Uterus (tissue), 4 donors: Measurements from ENCODE around the gene MED17. TPM values are rescaled to one million over a fixed set of nuclear protein-coding genes. Genes with fewer than 3 reads are reported as not detected.

Source experiments
- DNase-seq, 2 donors: peaks; one replicate each; pipeline ENCODE4 v3.0.0-alpha.2; 2019 to 2020
- H3K27ac ChIP-seq, 2 donors: fragments of 200-600 bp; sonication (generic); 1 replicate in 1 of 2; 2 replicates in 1 of 2; pipeline ENCODE4 v1.5.1; 2016 to 2018
- H3K27me3 ChIP-seq, 2 donors: fragments of 200-600 bp; sonication (generic); one replicate each; pipeline ENCODE4 v1.5.1; 2018 to 2019; ENCODE audit warnings: control low read depth in 1 of 2
- H3K36me3 ChIP-seq, 2 donors: fragments of 200-600 bp; sonication (generic); one replicate each; pipeline ENCODE4 v1.5.1; 2019; ENCODE audit warnings: control low read depth in 1 of 2
- H3K4me1 ChIP-seq, 2 donors: fragments of 200-600 bp; sonication (generic); one replicate each; pipeline ENCODE4 v1.5.1; 2018 to 2019; ENCODE audit warnings: control low read depth in 1 of 2
- H3K4me3 ChIP-seq, 2 donors: fragments of 200-600 bp; sonication (generic); 1 replicate in 1 of 2; 2 replicates in 1 of 2; pipeline ENCODE4 v1.5.1; 2018 to 2019; ENCODE audit warnings: mild to moderate bottlenecking in 1 of 2
- H3K9me3 ChIP-seq, 2 donors: fragments of 200-600 bp; sonication (generic); one replicate each; pipeline ENCODE4 v1.5.1; 2019; ENCODE audit warnings: control low read depth in 1 of 2
- POLR2A ChIP-seq, 2 donors: fragments of 450-650 bp; IDR thresholded peaks; one replicate each; pipeline ENCODE4 v1.6.1; 2016; ENCODE audit warnings: antibody characterized with exemption in 2 of 2, mild to moderate bottlenecking in 1 of 2, moderate library complexity in 1 of 2
- intact Hi-C: fragments of 100-400 bp; cut with DNase I; formaldehyde crosslinking; loops from one replicate; pipeline ENCODE4 v1.15.1; 2023; ENCODE audit warnings: low total_unique reads
- total RNA-seq, 4 donors: library from RNA; depleted of rRNA in 3 of 4; stranded (reverse); fragments of >200 nt in 3 of 4; gene quantifications; one replicate each; pipeline versions ENCODE4 v1.1.0 to v1.2.4, GENCODE V29; 2014 to 2023
- TF ChIP-seq, protein P1 (sequence below), 4 experiments: fragments of 200-600 bp in 2 of 4; fragments of 450-650 bp in 2 of 4; sonication (generic) in 2 of 4; IDR thresholded peaks; one replicate each; pipeline ENCODE4 v1.5.1; 2016 to 2019; ENCODE audit warnings: antibody characterized with exemption in 4 of 4, mild to moderate bottlenecking in 2 of 4, moderate library complexity in 1 of 4
- donor health status: DM: yes; HTN: yes; CAD: no.

MED17 gene
- total RNA-seq, 4 donors from 2014 or later = 35.1 to 64.8 (median 56.4) TPM

DNA sequence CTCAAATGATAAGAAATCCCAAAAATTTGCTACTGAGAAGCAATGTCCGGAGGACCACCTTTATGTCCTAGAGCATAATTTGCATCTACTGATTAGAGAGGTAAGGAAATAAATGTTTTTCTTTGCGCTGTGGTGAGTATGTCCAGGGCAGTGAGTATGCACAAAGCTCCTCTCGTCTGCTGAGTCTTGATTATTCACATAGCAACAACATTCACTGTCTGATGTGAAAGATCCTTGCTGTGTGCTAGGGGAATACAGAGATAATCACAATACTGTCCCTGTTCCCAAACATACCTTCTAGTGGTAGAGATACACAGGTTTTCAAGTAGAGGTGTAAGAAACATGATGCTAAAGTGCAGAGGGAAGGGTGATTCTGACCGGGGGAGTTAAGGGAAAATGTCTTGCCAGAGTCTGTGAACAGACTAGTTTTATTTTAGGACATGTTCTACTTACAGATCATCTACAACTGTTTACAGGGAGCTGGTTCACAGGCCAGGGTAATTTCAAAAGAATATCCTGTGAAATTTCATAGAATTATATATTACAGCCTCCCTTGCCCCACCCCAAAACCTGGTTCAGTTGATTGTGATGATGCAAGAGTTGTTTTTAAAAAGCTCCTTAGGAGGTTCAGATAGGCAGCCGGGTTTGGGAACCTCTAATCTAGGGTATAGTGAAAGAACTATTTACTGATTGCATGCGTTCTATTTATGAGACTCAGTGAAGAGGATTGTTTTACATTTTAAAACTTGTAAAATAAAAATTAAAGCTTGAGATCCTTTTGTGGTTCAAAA lies 12.6 kb downstream of the MED17 start:
- Histone ChIP-seq H3K4me3 (no peak overlapping the region), H3K27me3 (no peaks in the 10 kb centered on the region), H3K27ac (no peak overlapping the region), H3K4me1 (no peaks in the 10 kb centered on the region), H3K9me3 (no peaks in the 10 kb centered on the region), H3K36me3 (no peaks in the 10 kb centered on the region)
- intact Hi-C loops = no loop called here
- TF ChIP-seq, protein P1, sequence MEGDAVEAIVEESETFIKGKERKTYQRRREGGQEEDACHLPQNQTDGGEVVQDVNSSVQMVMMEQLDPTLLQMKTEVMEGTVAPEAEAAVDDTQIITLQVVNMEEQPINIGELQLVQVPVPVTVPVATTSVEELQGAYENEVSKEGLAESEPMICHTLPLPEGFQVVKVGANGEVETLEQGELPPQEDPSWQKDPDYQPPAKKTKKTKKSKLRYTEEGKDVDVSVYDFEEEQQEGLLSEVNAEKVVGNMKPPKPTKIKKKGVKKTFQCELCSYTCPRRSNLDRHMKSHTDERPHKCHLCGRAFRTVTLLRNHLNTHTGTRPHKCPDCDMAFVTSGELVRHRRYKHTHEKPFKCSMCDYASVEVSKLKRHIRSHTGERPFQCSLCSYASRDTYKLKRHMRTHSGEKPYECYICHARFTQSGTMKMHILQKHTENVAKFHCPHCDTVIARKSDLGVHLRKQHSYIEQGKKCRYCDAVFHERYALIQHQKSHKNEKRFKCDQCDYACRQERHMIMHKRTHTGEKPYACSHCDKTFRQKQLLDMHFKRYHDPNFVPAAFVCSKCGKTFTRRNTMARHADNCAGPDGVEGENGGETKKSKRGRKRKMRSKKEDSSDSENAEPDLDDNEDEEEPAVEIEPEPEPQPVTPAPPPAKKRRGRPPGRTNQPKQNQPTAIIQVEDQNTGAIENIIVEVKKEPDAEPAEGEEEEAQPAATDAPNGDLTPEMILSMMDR (IDR thresholded peaks at IDR 0.05) = no peak
- TF ChIP-seq POLR2A (IDR thresholded peaks at IDR 0.05) = no peak
- no peak for DNase-seq

DNA sequence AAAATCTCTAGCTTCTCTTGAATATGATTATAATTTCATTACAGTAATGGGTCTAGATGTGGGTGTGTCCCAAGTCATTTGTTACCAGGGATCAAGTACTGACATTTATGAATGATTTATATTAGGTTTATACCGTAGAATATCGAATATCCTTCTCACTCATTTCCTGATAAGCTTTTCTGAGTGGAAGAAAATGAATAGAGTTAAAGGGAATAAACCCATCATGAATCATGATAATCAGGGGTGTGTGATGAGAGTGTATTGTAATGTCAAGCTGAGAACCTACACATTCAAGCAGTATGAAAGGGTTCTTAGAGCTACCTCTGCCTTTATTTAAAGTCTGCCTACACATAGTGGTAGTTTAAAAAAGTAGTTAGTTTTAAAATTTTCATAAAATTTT lies 17.3 kb downstream of the MED17 start:
- DNase-seq = no peak
- Histone ChIP-seq H3K36me3 (no peaks in the 10 kb centered on the region), H3K4me3 (no peak overlapping the region), H3K27ac (no peak overlapping the region), H3K9me3 (no peaks in the 10 kb centered on the region), H3K4me1 (no peaks in the 10 kb centered on the region), H3K27me3 (no peaks in the 10 kb centered on the region)
- TF ChIP-seq, protein P1 (IDR thresholded peaks at IDR 0.05) = no peak
- no peak for TF ChIP-seq POLR2A (IDR thresholded peaks at IDR 0.05)
- intact Hi-C loops = no loop called here

DNA sequence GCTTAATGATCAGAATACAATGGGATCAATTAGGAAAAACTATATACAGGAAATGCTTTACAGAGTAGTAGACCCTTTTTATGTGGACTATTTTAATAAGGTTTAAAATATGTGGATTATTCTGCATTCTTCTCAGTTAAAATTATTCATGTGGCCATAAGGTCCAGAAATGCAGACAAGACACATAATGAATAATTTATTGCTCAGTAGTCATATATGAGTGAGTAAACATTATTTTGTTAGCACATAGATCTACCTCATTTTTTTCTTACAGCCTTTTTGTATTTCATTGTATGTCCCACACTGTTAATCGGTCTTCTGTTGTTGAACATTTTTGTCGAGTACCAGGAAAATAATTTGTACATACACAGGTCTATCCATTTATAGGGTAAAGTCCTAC lies 20.8 kb downstream of the MED17 start:
- H3K4me1 ChIP-seq = no peaks in the 10 kb centered on the region
- H3K27ac ChIP-seq = no peak overlapping the region
- no peak for DNase-seq
- H3K9me3 ChIP-seq = no peaks in the 10 kb centered on the region
- intact Hi-C loops = no loop called here
- no peaks in the 10 kb centered on the region for H3K27me3 ChIP-seq
- TF ChIP-seq, protein P1 (IDR thresholded peaks at IDR 0.05) = no peak
- H3K36me3 ChIP-seq = no peaks in the 10 kb centered on the region
- H3K4me3 ChIP-seq = no peak overlapping the region

DNA sequence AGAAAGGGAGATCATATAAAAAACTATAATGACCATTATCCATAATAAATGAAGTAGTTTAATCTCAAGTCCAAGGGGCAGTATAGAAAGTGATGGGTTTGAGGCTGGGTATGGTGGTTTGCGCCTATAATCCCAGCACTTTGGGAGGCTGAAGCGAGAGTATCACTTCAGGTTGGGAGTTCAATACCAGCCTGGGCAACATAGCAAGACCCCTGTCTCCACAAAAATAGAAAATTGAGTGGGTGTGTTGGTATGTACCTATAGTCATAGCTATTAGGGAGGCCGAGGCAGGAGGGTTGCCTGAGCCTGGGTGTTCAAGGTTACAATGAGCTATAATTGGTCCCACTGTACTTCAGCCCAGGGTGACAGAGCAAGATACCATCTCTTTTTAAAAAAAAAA lies 23.9 kb downstream of the MED17 start:
- intact Hi-C loops = no loop called here
- no peak overlapping the region for H3K27ac ChIP-seq
- no peaks in the 10 kb centered on the region for H3K36me3 ChIP-seq
- H3K4me3 ChIP-seq = no peak overlapping the region
- no peaks in the 10 kb centered on the region for H3K4me1 ChIP-seq
- no peaks in the 10 kb centered on the region for H3K27me3 ChIP-seq
- no peaks in the 10 kb centered on the region for H3K9me3 ChIP-seq
- DNase-seq = no peak
- TF ChIP-seq, protein P1 (IDR thresholded peaks at IDR 0.05) = no peak
- no peak for TF ChIP-seq POLR2A (IDR thresholded peaks at IDR 0.05)

DNA sequence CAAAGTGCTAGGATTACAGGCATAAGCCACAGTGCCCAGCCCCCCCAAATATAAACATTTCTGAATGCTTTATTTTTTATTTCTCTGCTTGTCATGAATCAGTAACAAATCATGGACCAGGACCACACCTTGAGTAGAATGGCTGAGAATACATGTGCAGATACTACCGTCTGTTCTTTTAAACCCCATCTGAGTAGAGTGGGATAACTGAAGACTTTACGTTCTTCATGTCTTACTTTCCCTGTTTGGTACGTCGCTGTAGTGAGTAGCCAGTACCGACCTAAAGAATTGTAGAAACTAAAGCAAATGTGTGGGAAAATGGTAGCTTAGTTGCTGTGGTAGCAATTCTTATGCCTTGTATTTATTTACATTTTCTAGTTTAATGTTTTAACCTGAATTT lies 29.9 kb downstream of the MED17 start:
- Histone ChIP-seq H3K27me3 (no peaks in the 10 kb centered on the region), H3K27ac (no peak overlapping the region), H3K4me3 (no peak overlapping the region), H3K9me3 (no peaks in the 10 kb centered on the region), H3K36me3 (no peaks in the 10 kb centered on the region), H3K4me1 (no peaks in the 10 kb centered on the region)
- TF ChIP-seq, protein P1 (IDR thresholded peaks at IDR 0.05) = no peak
- no peak for TF ChIP-seq POLR2A (IDR thresholded peaks at IDR 0.05)
- intact Hi-C loops = no loop called here
- no peak for DNase-seq
